ENCODE measurements around the gene SVOP.

Gene SVOP

GRCh38 chr12:108969622-108970021 lies 51.2 kb downstream of the SVOP start:
- DNase-seq: no peak

- DNase-seq: no peak
Measured at GRCh38 chr12:108967869-108968540, 52.9 kb downstream of the SVOP start.

GRCh38 chr12:108966378-108967151 lies 54.3 kb downstream of the SVOP start:
- DNase-seq: no peak

DNA sequence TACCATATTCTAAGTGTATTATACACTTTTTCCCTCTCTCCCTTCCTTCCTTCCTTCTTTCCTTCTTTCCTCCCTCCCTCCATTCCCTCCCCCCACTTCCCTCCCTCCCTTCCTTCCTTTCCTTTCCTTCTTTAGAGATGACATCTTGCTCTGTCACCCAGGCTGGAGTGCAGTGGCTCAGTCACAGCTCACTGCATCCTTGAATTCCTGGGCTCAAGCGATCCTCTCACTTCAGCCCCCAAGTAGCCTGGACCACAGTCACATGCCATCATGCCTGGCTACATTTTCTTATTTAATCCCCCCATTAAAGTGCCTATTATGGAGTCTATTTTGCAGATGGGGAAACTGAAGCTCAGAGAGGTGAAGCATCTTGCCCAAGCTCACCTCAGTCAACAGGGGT lies 55.0 kb downstream of the SVOP start:
- DNase-seq: no peak

GRCh38 chr12:108964371-108965352 lies 56.2 kb downstream of the SVOP start:
- no peak for DNase-seq

GRCh38 chr12:108962256-108962655 lies 58.6 kb downstream of the SVOP start:
- no peak for DNase-seq

DNA sequence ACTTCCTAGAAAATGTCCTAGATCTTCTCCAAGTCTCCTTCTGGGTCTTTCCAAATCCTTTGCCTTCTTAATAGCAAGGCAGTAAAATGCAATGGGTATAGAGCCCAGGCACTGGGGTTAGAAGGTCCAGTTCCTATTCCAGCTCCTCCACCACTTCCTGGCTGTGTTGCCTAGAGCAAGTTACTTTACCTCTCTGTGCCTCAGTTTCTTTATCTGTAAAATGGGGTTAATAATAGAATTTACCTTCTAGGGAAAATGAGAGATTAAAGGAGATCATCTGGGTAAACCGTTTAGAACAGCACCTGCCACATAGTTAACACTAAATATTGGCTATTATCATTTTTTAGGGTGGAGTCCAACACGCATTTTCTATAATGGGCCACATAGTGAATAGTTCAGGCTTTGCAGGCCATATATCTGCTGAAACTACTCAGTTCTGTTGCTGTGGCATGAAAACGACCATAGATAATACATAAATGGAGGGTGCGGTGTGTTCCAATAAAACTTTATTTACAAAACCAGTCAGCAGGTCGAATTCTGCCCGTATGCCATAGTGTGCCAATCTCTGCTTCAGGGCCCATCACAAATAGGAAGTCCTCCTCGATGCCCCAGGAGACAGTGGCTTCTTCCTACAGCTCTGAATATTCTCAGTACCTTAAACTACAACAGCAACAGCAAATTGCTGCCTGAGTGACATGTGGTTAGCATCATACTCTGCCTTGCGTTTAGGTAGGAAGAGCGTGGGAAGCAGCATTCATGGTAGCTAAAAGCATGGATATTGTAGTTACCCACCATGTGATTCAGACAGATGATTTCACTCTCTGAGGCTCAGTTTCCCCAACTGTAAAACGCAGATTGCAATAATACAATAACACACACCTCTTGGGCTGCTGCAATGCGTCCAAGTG lies 60.9 kb downstream of the SVOP start:
- DNase-seq: no peak

- no peak for DNase-seq
Measured at GRCh38 chr12:108955225-108955835, 65.5 kb downstream of the SVOP start.

GRCh38 chr12:108950991-108951739 lies 69.7 kb downstream of the SVOP start:
- DNase-seq: peak; percentile 55

DNA sequence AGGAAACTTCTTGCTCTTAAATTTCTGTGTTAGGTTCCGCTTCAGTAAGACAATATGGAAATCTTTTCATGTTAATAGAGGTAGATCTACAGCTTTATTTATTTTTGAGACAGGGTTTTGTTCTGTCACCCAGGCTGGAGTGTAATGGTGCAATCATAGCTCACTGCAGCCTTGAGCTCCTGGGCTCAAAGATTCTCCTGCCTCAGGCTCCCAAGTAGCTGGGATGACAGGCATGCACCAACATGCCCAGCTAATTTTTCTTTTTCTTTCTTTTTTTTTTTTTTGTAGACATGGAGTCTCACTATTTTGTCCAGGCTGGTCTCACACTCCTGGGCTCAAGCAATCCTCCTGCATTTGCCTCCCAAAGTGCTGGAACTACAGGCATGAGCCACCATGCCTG lies 70.9 kb downstream of the SVOP start:
- no peak for DNase-seq

GRCh38 chr12:108948367-108948766 lies 72.5 kb downstream of the SVOP start:
- no peak for DNase-seq

- DNase-seq: no peak
Measured at GRCh38 chr12:108947097-108947496, 73.8 kb downstream of the SVOP start.

DNA sequence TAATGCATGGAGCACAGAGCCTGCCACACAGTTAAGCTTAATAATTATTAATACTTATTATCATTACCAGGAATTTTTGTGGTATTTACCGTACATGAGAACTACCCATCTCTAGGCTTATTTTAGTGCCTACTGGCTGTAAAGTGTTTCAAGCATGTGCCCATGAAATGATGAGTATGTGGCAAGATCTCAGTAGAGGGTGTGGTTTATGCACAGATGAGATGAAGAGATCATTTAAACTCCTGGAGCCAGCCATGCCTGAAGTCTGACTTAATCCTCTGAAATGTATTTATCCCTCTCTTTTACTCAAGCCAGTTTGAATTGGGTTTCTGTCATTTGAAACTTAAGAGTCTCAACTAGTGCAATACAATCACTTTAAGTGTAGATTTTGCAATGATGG lies 80.7 kb downstream of the SVOP start:
- DNase-seq: no peak

- DNase-seq: no peak
Measured at GRCh38 chr12:108939594-108939993, 81.3 kb downstream of the SVOP start.

DNA sequence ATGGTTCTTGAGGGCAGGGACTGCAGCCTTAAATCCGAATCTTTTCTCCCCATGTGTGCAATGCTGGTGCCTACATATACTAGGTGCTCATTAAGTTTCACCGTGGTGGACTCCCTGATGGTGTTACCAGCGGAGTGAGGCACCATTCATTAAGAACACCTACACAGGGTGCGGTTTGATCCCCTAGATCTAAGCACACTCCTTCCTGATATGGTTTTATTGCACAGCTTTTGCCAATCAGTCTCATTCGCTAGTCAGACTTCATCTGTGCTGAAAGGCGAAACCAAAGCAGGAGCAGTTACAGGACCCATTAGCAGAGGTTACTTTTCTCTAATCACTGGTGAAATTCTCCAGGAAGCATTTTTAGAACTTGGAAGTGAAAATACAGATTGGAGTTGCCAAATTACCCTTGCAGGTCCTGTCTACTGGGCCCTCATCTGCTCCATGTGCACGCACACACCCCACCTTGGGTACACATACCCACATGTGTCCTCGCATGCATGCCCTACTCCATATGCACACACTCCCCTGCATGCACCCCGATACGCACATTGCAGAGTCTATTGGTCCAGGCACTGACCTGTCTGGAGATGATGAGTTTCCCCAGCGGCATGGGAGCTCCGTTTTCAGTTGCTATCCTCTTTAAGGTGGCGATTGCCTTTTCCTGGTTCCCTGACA lies 82.5 kb downstream of the SVOP start:
- DNase-seq: no peak

DNA sequence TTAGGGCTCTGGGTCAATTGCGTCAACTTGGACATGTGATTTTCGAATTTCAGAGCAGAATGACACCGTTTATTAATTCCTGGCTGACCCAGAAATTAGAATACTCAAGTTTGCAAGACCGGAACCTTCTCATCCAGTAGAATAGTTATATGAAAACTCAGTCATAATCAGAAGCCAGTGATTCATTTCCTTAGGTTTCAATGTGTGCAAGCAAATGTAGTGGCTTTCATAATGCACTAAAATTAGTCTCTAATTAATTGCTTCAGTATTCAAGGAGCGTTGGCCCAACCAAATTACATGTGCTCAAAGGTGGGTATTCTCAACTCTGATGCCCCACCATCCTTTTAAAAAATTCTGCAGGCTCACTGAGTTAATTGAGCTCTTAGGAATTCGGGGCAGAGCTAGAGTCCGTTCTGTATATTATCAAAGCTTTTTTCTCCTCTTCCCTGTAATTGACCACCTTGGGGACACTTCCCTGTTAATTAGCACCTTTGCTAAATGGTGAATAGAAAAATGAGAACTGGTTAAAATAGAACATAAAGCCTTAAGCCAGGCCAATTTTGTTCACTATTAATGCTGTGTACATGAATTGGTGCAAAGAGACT lies 85.6 kb downstream of the SVOP start:
- no peak for DNase-seq

DNA sequence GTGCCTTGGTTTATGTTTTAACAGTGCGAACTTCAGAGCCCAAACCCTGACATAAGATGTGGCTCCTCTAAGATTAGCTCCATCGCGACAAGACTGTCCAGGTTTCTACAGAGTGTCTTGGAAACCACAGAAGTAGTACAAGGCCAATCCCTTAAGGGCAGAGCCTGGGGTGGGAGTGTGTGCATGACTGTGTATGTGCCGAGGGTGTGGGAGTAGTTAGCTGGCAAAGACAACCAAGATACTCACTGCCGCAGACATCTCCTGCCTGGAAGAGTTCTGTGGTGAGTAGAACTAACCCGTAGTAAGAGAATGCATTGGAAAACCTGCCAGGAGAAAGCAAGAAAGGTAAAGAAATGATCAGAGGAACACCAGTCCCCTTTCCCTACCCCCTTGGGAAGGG lies 86.9 kb downstream of the SVOP start:
- DNase-seq: no peak

DNA sequence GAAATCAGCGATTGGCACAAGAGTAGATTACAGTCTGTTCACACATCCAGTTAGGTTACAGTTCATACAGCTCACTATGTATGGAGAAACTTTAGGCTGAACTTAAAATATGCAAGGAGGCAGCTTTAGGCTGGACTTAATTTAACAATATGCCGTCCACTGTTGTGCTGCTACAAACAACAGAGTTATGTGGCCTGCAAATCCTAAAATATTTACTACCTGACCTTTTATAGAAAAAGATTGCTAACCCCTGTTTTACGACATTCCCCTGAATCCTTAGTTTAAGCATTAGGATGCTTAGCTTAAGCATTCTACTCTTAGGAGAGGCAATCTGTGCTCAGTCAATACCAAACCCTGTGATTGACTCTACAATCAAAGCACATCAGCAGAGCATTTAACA lies 90.1 kb downstream of the SVOP start:
- no peak for DNase-seq

DNA sequence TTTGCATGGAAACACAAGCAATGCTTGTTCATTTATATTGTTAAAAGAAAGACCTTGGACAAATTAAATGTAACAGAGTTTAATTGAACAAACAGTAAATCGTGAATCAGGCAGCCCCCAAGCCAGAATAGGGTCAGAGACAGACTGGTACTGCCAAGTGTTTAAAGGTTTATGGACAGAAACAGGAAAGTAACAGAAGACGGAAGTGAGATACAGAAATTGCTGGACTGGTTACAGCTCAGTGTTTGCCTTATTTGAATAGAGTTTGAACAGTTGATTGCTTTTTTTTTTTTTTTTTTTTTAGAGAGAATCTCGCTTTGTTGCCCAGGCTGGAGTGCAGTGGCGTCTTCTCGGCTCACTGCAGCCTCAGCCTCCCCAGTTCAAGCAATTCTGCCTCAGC lies 90.7 kb downstream of the SVOP start:
- no peak for DNase-seq

GRCh38 chr12:108928695-108929094 lies 92.2 kb downstream of the SVOP start:
- no peak for DNase-seq

Data from T-helper 9 cell (primary cell).